HG02973 (cell line): Measurements from ENCODE around the gene RANBP2.
"Not testable (repeated sequence)": the region's sequence is repeated elsewhere in the genome, so short reads cannot be mapped to it uniquely, and the experiment has no call there.

Experiments
- ATAC-seq: cut with Tn5 transposase; IDR thresholded peaks from one replicate; pipeline ENCODE4 v1.9.1; 2021; ENCODE audit warnings: moderate library complexity; ENCODE audit not compliant: unreplicated experiment

The RANBP2 gene

DNA sequence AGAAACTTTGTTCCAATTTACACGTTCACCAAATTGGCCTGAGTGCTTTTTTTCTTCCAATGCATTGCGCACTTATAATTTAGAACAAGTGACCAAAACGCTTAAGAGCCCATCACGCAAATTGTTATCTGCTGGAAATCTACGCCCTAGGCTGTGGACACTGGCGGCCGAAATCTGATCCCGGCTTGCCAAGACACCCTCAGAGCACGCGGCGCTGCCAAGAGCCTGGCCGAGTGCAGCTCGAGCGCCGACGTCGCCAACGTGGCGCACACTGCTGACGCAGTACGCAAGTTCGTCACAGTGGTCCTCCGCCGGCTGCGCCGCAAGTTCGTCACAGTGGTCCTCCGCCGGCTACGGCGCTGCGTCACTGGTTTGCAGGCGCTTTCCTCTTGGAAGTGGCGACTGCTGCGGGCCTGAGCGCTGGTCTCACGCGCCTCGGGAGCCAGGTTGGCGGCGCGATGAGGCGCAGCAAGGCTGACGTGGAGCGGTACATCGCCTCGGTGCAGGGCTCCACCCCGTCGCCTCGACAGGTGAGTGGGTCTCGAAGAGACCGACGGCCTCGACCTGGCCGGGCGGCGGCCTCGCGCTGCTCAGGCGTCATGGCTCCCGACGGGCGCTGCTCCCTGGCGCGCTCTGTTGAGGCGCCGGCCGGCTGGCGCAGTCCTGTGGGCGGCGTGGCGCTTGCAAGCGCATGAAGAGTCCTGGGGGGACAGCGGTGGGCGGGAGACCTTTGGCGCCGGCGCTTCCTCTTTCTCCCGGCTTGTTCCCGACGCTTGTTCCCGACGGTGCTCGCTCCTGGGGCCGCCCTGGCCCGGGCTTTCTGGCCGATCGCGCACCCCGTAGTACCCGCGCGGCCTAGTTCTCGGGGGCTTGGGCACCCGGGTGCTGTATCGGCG lies at the start of gene RANBP2:
Gene RANBP2 (plus strand): TSS at position 334 of the 896 bp plus-strand sequence. CDS start 125 bp downstream, at position 459.
- ATAC-seq = peak; percentile 97

- ATAC-seq = not testable (repeated sequence)
These were observed 49.0 kb upstream of the RANBP2 start for GRCh38 chr2:108670282-108670681.

GRCh38 chr2:108672200-108672805 lies 47.0 kb upstream of the RANBP2 start:
- not testable (repeated sequence) for ATAC-seq

DNA sequence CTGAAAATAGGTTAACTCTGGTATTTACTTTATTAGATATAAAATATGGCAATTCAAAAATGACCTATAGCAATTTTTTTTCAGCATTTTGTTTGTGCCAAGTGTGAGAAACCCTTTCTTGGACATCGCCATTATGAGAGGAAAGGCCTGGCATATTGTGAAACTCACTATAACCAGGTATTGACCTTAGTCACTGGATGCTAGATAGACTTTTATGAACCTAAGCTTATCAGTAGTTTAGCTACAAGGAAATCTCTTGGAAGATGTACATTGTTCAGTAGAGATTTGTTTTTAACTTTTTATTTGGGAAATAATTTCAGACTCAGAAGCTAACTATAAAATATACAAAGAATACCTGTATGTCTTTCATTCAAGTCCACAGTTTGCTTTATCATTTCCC lies 42.8 kb upstream of the RANBP2 start:
- not testable (repeated sequence) for ATAC-seq

DNA sequence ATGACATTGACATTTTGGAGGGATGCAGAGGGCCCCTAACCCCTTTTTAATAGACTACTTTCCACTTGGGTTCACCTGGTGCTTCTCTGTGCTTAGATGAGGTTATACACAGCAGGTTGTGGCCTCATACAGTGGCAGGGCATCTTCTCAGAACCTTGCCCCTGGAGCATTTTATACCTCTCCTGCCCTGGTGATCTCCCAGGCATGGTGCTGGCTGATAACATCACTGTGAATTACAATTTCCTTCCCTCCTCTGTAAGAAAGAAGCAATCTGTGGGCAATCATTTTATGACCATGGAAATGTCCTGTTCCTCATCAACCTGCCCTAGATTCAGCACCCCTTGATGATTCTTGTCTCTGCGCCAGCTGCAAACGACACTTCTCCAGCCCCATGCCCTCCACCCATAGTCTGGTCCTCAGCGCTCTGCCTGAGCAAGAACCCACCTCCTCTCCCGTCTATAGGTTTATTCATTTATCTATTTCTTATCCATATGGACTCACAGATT lies 42.0 kb upstream of the RANBP2 start:
- not testable (repeated sequence) for ATAC-seq

- ATAC-seq = not testable (repeated sequence)
These were observed 41.1 kb upstream of the RANBP2 start for GRCh38 chr2:108678198-108678651.

DNA sequence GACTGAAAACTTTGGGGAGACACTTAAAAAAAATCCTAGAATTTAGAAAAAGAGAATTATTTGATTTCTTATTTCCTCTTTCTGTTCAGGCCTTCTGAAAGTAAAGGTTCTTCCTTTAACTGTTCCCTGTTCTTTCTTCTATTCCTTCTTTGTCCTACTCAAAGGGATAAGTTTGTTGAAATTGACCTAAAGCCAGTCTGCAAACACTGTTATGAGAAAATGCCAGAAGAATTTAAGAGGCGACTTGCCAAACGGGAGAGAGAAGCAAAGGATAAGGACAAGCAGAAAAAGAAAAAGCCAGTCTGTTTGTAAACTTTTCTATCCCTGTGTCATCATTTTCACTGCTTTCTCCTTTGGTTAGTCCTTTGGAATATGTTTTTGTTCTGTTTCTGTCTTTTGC lies 38.5 kb upstream of the RANBP2 start:
- ATAC-seq = not testable (repeated sequence)

DNA sequence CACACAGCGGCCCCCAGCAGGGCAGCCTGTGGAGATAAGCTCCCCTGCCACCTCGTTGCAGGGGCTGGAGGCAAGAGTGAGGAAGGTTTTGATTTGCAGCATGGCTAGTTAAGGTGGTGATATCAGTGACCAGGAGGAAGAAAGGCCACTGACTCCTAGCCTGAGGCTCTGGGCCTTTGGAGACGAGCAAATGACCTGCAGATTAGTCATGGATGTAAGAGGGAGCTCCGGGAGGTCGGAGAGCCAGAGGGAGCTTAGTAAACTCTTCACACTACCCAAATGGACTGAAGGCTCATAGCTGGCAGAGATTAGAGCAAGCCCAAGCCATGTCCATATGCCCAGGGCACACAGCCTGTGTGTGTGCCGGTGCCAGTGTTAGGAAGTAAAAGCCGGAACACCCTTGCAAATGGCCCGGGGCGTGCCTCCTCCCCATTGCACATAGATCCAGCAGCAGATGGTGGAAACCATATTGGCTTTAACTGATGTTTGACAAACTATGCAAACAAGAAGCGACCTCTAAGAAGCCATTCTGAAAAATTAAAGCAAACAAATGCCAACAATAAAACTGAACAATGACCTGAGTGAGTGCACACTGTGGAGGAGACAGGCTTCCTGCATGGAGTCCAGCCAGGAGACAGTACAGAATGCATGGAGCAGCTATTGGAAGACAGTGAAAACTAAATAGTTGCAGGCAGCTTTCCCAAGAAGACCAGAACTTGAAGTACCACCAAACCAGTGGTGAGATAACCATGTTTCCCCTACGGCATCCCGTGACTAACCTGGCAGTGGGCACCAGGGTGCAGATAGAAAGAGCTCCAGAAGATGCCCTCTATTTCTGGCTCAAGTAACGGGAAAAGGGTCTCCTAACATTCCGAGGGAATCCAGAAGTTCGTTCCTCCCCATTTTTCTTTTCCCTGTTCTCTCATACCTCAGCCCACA lies 30.2 kb upstream of the RANBP2 start:
- ATAC-seq = not testable (repeated sequence)

DNA sequence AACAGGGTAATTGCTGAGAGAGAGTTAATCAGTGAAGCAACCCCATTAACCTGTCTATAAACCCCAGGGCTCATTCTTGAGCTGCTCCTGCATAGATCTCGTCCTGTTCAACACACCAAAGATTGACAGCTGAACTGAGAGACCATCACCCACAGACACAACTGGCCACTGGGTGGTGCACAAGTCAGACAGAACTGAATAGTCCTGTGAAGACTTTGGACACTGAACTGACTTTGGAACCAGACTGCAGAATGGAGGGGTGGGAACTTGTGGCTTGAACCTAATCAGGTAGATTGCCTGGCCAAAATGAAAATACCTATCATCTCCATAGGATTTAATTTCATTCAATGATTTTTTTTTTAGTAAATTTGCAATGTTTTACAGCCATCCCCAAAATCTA lies 29.3 kb upstream of the RANBP2 start:
- not testable (repeated sequence) for ATAC-seq

DNA sequence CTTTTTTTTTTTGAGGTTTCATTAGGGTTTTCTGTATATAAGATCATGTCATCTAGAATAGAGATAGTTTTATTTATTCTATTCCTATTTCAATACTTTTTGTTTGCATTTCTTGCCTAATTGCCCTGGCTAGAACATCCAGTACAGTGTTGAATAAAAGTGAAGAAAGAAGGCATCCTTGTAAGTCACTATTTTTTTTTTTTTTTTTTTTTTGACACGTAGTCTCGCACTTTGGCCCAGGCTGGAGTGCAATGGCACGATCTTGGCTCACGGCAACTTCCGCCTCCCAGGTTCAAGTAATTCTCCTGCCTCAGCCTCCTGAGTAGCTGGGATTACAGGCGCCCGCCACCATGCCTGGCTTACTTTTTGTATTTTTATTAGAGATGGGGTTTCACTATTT lies 27.8 kb upstream of the RANBP2 start:
- no peak for ATAC-seq

GRCh38 chr2:108701208-108701607 lies 18.1 kb upstream of the RANBP2 start:
- ATAC-seq = no peak

GRCh38 chr2:108701806-108702205 lies 17.5 kb upstream of the RANBP2 start:
- no peak for ATAC-seq

GRCh38 chr2:108704871-108705270 lies 14.4 kb upstream of the RANBP2 start:
- no peak for ATAC-seq

GRCh38 chr2:108707300-108707699 lies 12.0 kb upstream of the RANBP2 start:
- ATAC-seq = no peak

- ATAC-seq = not testable (repeated sequence)
These were observed 2.3 kb upstream of the RANBP2 start for GRCh38 chr2:108716971-108717370.

DNA sequence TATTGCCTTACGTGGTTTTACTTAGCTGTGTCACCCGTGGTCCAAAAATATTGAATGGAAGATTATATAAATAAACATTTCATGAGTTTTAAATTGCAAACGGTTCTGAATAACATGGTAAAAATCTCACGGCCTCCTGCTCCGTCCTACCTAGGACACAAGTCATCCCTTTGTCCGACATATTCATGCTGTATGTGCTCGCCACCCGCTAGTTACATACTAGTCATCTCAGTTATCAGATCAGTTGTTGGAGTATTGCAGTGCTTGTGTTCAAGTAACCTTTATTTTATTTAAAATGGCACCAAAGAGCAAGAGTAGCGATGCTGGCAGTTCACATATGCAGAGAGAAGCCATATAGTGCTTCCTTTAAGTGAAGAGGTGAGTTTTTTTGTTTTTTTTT lies 6.8 kb downstream of the RANBP2 start:
- ATAC-seq = not testable (repeated sequence)

DNA sequence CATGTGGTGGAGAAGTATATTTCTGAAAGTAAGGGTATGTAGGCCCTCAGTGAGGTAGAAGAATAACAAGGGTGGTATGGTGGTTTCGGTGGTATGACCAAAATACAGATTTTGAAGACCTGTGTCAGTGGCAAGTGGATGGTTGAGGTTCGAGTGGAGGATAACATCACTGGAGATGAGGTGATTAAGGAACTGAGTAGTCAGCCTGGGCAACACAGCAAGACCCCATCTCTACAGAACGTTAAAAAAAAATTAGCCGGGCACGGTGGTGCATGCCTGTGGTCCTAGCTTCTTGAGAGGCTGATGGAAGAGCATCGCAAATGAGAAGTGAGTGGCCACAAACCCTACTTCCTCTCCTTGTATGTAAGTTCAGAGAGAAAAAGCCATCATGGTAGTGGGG lies 15.4 kb downstream of the RANBP2 start:
- ATAC-seq = not testable (repeated sequence)

DNA sequence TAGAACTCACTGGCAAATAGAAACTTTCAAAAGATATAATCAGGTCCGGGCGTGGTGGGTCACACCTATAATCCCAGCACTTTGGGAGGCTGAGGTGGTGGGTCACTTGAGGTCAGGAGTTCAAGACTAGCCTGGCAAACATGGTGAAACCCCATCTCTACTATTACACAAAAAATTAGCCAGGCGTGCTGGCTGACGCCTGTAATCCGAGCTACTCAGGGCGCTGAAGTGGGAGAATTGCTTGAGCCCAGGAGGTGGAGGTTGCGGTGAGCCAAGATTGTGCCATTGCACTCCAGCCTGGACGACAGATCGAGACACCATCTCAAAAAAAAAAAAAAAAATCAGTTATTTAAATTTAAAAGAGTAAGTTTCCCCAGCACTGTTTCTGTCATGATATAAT lies 38.7 kb downstream of the RANBP2 start:
- not testable (repeated sequence) for ATAC-seq

GRCh38 chr2:108762618-108763017 lies 43.3 kb downstream of the RANBP2 start:
- not testable (repeated sequence) for ATAC-seq

DNA sequence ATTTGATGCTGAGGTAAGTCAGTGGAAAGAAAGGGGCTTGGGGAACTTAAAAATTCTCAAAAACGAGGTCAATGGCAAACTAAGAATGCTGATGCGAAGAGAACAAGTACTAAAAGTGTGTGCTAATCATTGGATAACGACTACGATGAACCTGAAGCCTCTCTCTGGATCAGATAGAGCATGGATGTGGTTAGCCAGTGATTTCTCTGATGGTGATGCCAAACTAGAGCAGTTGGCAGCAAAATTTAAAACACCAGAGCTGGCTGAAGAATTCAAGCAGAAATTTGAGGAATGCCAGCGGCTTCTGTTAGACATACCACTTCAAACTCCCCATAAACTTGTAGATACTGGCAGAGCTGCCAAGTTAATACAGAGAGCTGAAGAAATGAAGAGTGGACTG lies 47.4 kb downstream of the RANBP2 start:
- ATAC-seq = not testable (repeated sequence)

DNA sequence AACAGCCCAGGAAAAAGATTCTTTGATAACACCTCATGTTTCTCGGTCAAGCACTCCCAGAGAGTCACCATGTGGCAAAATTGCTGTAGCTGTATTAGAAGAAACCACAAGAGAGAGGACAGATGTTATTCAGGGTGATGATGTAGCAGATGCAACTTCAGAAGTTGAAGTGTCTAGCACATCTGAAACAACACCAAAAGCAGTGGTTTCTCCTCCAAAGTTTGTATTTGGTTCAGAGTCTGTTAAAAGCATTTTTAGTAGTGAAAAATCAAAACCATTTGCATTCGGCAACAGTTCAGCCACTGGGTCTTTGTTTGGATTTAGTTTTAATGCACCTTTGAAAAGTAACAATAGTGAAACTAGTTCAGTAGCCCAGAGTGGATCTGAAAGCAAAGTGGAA lies 48.6 kb downstream of the RANBP2 start:
- ATAC-seq = not testable (repeated sequence)
